Measurements from ENCODE around the gene STAMBPL1.

Gene STAMBPL1

DNA sequence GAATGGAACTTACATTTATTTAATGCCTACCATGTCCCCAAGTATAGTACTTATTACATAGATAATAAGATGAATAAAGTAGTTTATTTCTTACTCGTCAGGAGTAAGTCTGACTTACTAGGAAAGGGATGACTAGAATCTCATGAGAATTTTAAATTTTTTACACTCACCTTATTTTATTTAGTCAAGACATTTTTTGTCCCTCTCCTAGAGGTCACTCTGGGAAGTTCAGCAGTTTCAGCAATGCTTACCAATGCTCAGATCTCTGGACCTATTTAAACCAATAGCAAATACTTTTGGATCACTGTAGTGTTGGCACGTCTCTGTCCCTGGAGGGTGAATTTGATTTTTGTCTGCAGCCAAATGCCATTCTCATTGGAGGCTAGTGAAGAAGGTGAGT is 83.3 kb downstream of the STAMBPL1 start:
- peaks cover 6% of the 10 kb centered on the region; the same call in 1 of the 2 replicates for H3K27me3 ChIP-seq (ENCODE audit: control insufficient read depth, low read length)
- no peak overlapping the region for H3K4me3 ChIP-seq (ENCODE audit: low read length)
- no peaks in the 10 kb centered on the region for H3F3A ChIP-seq (ENCODE audit: control insufficient read depth, insufficient read depth)
- H3K79me2 ChIP-seq (ENCODE audit: control insufficient read depth, low read length) = no peaks in the 10 kb centered on the region
- no peaks in the 10 kb centered on the region for H4K20me1 ChIP-seq (ENCODE audit: control insufficient read depth, insufficient read depth, low read depth, low read length)
- H3K27ac ChIP-seq (ENCODE audit: low read depth, low read length) = no peak overlapping the region
- H3K4me2 ChIP-seq (ENCODE audit: low read length) = no peak overlapping the region
- H3K9me3 ChIP-seq (ENCODE audit: control insufficient read depth, insufficient read depth, low read length) = no peaks in the 10 kb centered on the region
- H3K36me3 ChIP-seq (ENCODE audit: control insufficient read depth, low read length) = no peaks in the 10 kb centered on the region
- H3K4me1 ChIP-seq (ENCODE audit: control insufficient read depth, low read length) = no peaks in the 10 kb centered on the region
- TF ChIP-seq, protein P1, sequence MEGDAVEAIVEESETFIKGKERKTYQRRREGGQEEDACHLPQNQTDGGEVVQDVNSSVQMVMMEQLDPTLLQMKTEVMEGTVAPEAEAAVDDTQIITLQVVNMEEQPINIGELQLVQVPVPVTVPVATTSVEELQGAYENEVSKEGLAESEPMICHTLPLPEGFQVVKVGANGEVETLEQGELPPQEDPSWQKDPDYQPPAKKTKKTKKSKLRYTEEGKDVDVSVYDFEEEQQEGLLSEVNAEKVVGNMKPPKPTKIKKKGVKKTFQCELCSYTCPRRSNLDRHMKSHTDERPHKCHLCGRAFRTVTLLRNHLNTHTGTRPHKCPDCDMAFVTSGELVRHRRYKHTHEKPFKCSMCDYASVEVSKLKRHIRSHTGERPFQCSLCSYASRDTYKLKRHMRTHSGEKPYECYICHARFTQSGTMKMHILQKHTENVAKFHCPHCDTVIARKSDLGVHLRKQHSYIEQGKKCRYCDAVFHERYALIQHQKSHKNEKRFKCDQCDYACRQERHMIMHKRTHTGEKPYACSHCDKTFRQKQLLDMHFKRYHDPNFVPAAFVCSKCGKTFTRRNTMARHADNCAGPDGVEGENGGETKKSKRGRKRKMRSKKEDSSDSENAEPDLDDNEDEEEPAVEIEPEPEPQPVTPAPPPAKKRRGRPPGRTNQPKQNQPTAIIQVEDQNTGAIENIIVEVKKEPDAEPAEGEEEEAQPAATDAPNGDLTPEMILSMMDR (IDR thresholded peaks at IDR 0.05; ENCODE audit: low read depth, low read length, poor library complexity, severe bottlenecking) = no peak
- no peak for TF ChIP-seq EZH2phosphoT487 (IDR thresholded peaks at IDR 0.05; ENCODE audit: borderline replicate concordance, low read length)
- H3K9me2 ChIP-seq (replicated peaks; ENCODE audit: control insufficient read depth, low read length) = no peaks in the 10 kb centered on the region

DNA sequence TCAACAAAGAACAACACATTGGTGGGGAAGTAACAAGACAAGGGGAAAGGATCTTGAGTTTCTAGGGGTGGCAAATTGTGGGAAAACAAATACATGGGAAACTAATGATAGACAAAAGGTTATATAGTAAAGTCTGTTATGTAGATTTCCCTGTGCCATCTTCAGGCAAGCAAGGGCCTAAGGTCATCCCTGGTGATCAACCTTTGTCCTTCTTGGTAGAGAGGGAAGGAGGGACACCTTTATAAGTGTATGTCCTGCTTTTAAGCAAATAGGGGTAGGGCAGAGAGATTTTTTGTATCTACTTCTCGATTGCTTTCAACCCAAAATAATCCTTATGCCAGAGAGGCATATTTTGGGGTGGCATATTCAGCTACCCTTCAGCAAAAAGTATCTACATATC is 84.3 kb downstream of the STAMBPL1 start:
- Histone ChIP-seq H3K9me2 (replicated peaks; ENCODE audit: control insufficient read depth, low read length) (no peaks in the 10 kb centered on the region), H3K4me3 (ENCODE audit: low read length) (no peak overlapping the region), H3K4me2 (ENCODE audit: low read length) (no peak overlapping the region), H3F3A (ENCODE audit: control insufficient read depth, insufficient read depth) (no peaks in the 10 kb centered on the region), H3K4me1 (ENCODE audit: control insufficient read depth, low read length) (no peaks in the 10 kb centered on the region), H3K27me3 (ENCODE audit: control insufficient read depth, low read length) (peaks cover 9% of the 10 kb centered on the region; the same call in 1 of the 2 replicates), H3K9me3 (ENCODE audit: control insufficient read depth, insufficient read depth, low read length) (no peaks in the 10 kb centered on the region), H3K79me2 (ENCODE audit: control insufficient read depth, low read length) (no peaks in the 10 kb centered on the region), H3K27ac (ENCODE audit: low read depth, low read length) (no peak overlapping the region), H4K20me1 (ENCODE audit: control insufficient read depth, insufficient read depth, low read depth, low read length) (no peaks in the 10 kb centered on the region), H3K36me3 (ENCODE audit: control insufficient read depth, low read length) (no peaks in the 10 kb centered on the region)
- no peak for TF ChIP-seq EZH2phosphoT487 (IDR thresholded peaks at IDR 0.05; ENCODE audit: borderline replicate concordance, low read length)
- TF ChIP-seq, protein P1 (IDR thresholded peaks at IDR 0.05; ENCODE audit: low read depth, low read length, poor library complexity, severe bottlenecking) = no peak

DNA sequence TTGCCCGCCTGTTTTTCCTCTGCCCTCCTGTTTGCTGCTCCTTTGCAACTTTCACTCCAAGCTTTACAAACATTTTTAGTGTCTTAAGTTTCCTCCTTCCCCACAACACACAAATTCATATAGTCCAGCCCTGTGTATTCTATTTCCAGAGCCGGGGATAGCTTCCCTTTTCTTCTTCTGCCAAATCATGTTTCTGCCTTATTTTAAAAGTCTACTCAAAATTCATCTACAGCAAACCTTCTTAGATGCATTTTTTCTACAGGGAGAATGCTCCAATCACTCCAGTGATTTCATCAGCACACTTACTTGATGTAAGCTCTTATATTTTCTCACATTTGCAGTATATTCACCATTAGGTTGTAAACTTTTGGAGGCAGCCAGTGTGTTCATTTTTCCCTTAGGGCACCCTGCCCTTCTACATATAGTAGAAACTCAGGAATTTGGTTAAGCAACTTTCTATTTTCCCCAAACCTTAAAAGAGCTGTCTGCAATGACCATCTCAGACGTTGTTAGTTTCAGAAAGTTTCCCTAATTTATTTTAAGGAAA is 84.9 kb downstream of the STAMBPL1 start:
- Histone ChIP-seq H3K27me3 (ENCODE audit: control insufficient read depth, low read length) (peaks cover 9% of the 10 kb centered on the region; the same call in 1 of the 2 replicates), H3K9me3 (ENCODE audit: control insufficient read depth, insufficient read depth, low read length) (no peaks in the 10 kb centered on the region), H3K79me2 (ENCODE audit: control insufficient read depth, low read length) (no peaks in the 10 kb centered on the region), H4K20me1 (ENCODE audit: control insufficient read depth, insufficient read depth, low read depth, low read length) (no peaks in the 10 kb centered on the region), H3K4me3 (ENCODE audit: low read length) (no peak overlapping the region), H3F3A (ENCODE audit: control insufficient read depth, insufficient read depth) (no peaks in the 10 kb centered on the region), H3K4me2 (ENCODE audit: low read length) (no peak overlapping the region), H3K4me1 (ENCODE audit: control insufficient read depth, low read length) (no peaks in the 10 kb centered on the region), H3K9me2 (replicated peaks; ENCODE audit: control insufficient read depth, low read length) (no peaks in the 10 kb centered on the region), H3K27ac (ENCODE audit: low read depth, low read length) (no peak overlapping the region), H3K36me3 (ENCODE audit: control insufficient read depth, low read length) (no peaks in the 10 kb centered on the region)
- TF ChIP-seq, protein P1 (IDR thresholded peaks at IDR 0.05; ENCODE audit: low read depth, low read length, poor library complexity, severe bottlenecking) = no peak
- TF ChIP-seq EZH2phosphoT487 (IDR thresholded peaks at IDR 0.05; ENCODE audit: borderline replicate concordance, low read length) = no peak
